Measurements from ENCODE around the gene ADAM33.

ADAM33 gene

DNA sequence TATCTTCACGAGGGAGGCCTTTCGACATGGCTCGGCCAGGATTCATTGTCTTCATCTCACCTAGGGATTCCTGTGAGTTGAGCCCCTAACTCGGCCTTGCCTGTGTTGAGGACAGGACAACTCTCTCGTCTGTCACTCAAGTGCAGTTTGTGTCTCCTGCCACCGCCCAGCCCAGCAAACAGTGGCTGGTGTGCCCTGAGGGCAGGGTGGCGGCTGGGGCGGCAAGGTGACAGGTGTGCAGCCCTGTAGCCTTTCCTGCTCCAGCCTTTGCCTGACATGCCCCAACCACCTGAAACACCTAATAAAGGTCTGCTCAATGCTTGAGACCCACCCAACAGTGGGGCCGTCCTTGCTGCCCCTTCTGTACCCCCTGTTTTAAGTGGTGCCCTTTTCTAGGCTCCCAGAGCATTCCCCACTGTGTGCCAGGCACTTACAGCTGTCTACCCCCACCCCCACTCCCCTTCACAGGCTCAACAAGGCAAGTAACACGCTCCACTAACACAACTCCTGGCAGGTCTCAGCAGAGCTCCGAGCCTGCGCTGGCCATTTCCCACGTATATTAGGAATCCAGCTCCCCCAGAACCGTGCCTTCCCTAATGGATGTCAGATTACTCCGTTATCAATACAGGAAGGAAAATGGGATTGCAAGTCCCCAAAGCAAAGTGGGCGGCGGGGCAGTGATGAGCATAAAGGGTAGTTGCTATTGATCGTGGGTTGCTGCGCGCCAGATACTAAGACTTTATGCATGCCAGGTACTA lies 36.3 kb downstream of the ADAM33 start:
- no peak for DNase-seq

DNA sequence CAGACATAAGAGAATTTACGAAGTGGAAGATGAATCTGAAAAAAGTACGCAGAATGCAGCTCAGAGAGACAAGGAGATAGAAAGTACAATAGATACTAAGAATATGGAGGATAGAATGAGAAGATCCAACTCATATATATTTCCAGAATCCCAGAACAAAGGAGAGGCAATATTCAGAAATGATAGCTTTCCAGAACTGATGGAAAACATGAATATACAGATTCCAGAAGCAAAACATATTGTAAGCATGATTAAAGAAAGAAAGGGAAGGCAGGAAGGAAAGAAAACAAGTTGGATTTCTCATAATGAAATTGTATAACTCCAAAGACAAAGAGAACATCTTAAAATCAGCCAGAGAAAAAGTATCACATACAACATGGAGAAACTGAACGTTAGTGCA lies 41.6 kb downstream of the ADAM33 start:
- DNase-seq = no peak

DNA sequence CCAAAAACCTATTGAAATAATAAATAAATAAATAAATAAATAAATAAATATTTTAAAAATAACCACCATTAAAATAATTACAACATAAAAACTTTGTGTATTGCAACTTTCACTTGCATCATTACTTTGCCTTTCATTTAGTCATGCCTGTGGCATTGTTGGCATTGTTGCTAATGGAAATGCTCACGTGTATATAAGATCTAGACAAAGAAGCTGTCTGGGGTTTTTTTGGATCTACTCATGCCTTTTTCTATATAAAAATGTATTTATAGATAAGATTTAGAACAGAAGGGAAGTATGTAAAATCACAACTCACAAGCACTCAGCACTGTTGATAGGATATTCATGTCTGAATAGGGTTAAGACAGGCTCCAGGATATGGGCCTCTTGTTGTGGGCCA lies 46.5 kb downstream of the ADAM33 start:
- DNase-seq = no peak

DNA sequence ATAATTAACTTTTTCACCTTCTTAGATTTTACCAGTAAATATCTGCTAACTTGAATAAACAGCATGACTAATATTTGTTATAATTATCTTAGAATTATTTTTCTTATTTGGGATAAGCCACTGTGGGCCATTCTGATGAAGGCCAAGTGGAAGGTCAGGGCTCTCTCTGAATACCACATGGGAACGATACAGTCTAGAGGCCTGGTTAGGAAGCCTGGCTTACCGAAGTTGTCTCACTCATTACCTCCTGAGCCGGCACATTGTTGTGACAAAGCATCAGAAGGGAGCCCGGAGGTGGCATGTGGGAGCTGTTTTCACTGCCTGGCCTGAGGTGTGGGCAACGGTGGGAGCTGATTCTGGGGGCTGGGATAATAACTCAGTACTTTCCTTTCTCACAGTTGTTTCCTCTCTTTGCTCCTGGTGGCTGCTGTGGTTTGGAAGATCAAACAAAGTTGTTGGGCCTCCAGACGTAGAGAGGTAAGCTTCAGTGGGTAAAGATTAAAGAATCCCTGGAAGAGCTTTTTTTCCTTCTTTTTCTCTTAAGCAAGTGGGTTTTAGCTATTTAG lies 47.8 kb downstream of the ADAM33 start:
- DNase-seq = no peak

DNA sequence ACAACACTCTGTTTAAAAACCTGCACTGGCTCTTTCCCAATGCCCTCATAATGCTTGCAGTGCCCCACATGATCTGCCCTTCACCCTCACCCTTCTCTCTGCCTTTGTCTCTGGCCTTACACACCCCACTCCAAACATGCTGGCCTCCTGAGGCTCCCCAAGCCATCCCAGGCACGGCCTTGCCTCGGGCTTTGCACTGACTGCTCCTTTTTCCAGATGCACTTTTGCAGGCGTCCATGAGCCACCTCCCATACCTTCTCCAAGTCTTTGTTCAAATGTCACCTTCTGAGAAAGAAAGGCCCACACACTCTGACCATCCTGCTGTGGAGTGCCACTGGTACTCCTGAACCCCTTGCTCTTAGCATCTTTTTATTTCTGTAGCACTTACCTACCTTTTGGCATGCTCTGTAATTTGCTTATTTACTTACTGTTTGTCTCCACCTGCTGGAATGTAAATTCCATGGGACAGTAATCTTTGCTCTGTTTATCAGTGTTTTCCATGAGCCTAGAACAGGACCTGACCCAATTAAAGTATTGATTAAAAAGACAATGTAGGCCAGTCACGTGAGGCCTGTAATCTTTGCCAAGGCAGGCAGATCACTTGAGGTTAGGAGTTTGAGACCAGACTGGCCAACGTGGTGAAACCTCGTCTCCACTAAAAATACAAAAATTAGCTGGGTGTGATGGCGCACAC lies 49.4 kb downstream of the ADAM33 start:
- DNase-seq = no peak

DNA sequence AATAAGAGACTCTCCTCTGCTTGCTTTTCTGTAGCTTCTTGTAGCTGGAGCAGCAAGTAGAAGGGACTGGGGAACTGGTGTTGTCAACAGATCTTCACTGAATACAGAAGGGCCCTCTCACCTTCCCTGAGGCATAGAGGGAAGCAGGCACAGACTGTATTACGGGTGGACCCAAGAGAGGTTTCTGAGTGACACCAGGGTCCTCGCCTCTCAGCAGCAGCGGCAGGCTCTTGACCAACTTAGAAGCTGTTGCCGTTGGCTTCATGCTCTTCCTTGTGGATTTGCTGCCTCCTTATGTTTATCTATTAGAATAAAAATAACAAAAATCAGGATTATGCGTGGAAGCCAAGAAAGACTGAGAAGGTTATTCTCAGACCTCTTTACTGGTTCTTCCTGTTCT lies 50.3 kb downstream of the ADAM33 start:
- DNase-seq = no peak

DNA sequence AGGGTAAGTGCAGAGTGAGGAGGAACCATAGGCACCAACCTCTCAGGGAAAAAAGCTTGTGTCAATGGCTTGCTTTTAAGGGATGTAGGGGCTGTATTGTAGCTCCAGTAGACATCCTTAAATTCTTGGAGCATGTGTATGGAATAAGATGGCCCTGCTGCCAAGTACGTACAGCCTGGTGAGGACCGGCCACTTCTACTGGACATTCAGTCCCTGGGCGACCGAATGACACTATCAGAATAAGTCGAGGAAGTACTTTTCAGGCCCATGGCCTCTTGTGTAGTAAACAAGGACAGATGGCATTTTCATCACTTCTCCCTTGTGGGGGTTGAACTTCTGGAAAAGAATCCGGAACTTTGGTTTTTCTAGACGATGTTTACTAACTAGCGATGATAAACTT lies 51.4 kb downstream of the ADAM33 start:
- DNase-seq = no peak

DNA sequence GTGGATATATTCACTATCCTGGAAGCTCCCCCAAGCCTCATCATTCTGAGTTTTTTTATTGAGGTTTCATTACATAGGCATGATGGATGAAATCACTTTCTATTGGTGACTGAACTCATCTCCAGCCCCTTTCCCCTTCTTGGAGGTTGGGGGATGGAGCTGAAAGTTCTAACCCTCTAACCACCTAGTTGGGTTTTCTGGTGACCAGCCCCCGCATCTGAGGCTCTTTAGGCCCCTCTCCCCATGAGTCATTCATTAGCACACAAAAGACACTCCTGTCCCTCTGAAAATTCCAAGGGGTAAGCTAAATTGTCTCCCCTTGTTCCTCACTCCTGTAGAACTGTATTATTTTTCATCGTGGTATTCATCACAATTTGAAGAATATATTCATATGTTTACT lies 51.9 kb downstream of the ADAM33 start:
- DNase-seq = no peak

DNA sequence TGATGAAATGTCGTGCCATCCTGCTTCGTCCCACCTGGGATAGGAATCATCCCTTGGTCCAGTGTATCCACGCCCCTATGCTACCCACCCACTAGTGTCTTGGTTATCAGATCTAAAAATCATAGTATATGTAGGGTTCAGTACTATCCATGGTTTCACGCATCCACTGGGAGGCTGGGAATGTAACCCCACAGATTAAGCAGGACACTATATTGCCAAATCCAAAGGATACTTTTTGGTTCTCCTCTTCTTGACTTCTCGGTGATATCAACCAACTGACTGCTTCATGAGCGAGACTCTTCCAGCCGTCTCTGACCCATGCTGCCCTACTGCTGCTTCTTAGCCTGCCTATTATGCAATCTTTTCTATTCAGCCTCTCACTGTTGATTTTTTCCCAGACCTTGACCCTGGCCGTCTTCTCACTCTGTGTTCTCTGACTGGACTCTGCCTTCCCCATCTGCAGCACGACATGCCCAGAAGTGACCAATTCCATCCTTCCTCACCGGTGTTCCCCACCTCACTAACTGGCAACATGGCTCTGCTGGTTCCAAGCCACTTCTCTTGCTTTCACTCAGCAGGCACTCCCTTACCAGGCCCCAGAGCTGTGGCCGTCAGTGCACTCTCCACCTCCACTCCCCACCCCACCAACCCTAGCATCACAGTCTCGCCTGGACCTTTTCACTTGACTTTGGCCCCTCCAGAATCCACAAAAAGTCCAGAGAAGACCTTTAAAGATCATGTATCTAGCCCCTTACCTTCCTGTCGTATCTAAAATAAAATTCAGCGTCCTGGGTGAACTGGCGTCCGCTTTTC lies 53.1 kb downstream of the ADAM33 start:
- DNase-seq = no peak

DNA sequence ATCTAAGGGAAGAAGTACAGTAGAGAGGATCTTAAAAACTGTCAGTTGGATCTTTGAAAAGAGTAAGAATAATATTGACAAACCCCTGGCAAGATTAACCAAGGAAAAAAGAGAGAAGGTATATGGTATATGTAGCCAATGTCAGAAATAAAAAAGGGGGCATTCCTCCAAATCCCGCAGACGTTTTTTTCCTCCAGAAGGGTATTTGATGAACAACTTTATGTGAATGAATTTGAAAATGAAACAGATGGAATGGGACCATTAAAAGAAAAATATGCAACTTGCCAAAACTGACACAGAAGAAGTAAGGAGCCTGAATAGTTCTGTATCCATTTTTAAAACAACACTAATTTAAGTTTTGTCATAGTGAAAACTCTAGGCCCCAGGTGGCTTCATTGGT lies 54.3 kb downstream of the ADAM33 start:
- no peak for DNase-seq

DNA sequence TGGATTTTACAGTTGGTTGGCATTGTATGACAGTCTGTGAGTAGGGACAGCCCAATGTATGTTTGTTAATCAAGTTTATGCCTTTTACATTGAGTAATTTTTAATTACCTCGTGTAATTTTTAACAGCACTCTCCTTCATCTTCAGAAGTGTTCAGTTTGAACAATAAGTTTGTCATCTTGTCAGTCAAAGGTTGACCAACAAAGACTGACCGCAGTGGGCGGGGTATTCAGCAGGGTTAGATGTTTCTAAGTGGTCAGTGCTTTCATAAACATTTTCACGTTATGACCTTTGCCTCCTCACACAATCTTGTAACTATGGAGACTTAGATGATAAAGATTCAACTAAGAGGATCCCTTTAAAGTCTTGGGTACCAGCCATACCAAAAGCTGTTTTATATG lies 59.4 kb downstream of the ADAM33 start:
- no peak for DNase-seq

DNA sequence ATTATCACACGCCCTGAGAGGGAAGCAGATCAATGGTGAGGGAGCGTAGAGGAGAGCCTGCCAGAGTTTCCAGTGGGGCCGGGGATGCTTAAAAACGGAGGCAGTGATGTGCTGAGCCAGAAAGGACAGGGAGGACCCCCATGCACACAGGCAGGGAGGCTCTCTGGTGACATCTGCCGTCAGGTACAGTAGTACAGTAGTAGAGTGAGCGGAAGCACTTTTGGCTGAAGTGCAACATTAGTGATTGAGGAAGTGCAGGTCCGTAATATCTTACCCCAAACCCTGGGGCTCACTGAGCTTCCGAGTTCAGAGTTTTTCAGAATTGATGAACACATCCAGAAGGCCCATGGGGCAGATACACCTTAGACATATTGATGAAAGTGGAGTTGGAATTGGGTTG lies 60.7 kb downstream of the ADAM33 start:
- DNase-seq = no peak

Measured in stimulated activated CD4-positive, alpha-beta T cell treated with anti-CD3 and anti-CD28 coated beads, Interleukin-4, amount 100 ng/mL, for 24 hours (primary cell).